Large intestine (tissue), 3 donors: ENCODE measurements around the gene IL1A. TPM values are rescaled to one million over a fixed set of nuclear protein-coding genes. Genes with fewer than 3 reads are reported as not detected.

Experiments used
- DNase-seq, 2 donors: peaks; one replicate each; pipeline versions ENCODE4 v3.0.0 to v3.0.0-alpha.2; 2013
- H3K27ac ChIP-seq: one replicate; pipeline ENCODE4 v1.5.1; 2013; ENCODE audit warnings: low read length
- H3K27me3 ChIP-seq: 2 replicates; pipeline ENCODE4 v1.6.1; 2013; ENCODE audit warnings: low read length; ENCODE audit not compliant: control insufficient read depth, insufficient read depth
- H3K36me3 ChIP-seq: 2 replicates; pipeline ENCODE4 v1.6.1; 2013; ENCODE audit warnings: low read length; ENCODE audit not compliant: control insufficient read depth, insufficient read depth
- H3K4me1 ChIP-seq: one replicate; pipeline ENCODE4 v1.6.1; 2013; ENCODE audit warnings: low read length; ENCODE audit not compliant: control insufficient read depth, insufficient read depth
- H3K4me3 ChIP-seq: one replicate; pipeline ENCODE4 v1.5.1; 2013; ENCODE audit warnings: low read length
- H3K9me3 ChIP-seq: one replicate; pipeline ENCODE4 v1.6.1; 2013; ENCODE audit warnings: mild to moderate bottlenecking, low read depth, low read length, moderate library complexity; ENCODE audit not compliant: control insufficient read depth
- WGBS: methylation state at CpG from one replicate; pipeline ENCODE4 v1.1.5; 2013; ENCODE audit warnings: low lambda C conversion rate; ENCODE audit not compliant: insufficient coverage; 5-methylcytosine and 5-hydroxymethylcytosine counted together
- polyA plus RNA-seq: library from polyadenylated mRNA; unstranded; fragments of 120-200 nt; gene quantifications from one replicate; pipeline ENCODE4 v1.2.1, GENCODE V29; 2013

The IL1A gene
- polyA plus RNA-seq, 1 donor: 0.09 TPM

DNA sequence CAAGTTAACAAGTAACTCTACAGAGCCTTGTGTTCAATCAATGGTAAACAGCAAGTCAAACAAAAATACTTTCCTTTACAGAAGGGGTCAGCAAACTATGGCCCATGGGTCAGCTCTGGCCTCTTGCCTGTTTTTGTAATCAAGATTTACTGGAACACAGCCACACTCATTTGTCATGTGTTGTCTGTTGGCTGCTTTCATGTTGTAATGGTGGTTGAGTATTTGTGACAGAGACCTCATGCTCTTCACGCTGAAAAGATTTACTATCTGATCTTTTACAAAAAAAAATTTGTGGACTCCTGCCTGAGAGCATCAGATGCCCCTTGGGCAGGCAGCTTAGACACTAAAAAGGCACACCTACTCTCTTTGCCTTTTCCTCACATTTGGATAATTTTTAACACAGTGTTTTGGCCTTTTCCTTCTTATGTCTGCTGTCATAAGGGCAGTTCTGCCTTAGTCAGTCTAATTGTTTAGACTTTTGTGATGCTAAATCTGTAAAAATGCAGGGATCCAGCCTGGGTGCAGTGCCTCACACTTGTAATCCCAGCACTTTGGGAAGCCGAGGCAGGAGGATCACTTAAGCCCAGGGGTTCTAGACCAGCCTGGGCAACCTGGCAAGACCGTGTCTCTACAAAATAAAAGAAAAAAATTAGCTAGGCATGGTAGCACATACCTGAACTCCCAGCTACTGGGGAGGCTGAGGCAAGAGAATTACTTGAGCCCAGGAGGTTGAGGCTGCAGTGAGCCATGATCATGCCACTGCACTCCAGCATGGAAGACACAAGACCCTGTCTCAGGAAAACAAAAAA lies 34.0 kb upstream of the IL1A start:
- no peaks in the 10 kb centered on the region for H3K9me3 ChIP-seq
- no peak for DNase-seq
- H3K4me3 ChIP-seq: no peak overlapping the region
- WGBS: no CpG with 5 or more reads among the region's 3 CpGs
- H3K27ac ChIP-seq: no peak overlapping the region
- H3K4me1 ChIP-seq: peaks cover 5% of the 10 kb centered on the region
- H3K36me3 ChIP-seq: no peaks in the 10 kb centered on the region
- no peaks in the 10 kb centered on the region for H3K27me3 ChIP-seq

- no peak for DNase-seq
- H3K27me3 ChIP-seq: no peaks in the 10 kb centered on the region
- H3K9me3 ChIP-seq: no peaks in the 10 kb centered on the region
- no peak overlapping the region for H3K4me3 ChIP-seq
- no peak overlapping the region for H3K27ac ChIP-seq
- peaks cover 5% of the 10 kb centered on the region for H3K4me1 ChIP-seq
- 80% methylated on average over 2 of the region's 4 CpGs for WGBS
- no peaks in the 10 kb centered on the region for H3K36me3 ChIP-seq
Observed at GRCh38 chr2:112817082-112817689, 32.9 kb upstream of the IL1A start.

DNA sequence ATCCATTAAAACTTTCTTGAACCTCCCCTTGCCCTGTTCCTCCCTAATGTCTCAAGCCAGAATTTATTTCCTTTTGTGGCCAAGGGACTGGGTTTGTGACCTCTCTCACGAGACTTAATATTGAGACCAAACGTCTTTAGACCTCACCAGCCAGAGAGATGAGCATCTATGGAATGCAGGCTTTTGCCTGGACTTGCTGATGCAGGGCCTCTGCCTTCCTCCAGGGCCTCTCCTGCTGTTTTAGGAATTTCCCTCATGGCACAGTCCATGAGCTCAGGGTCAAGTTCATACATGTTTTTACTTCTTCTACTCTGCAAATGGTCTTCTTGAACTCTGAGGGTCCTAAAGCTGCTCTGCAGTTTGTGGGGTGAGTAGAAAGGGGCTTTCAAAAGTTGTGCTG lies 30.0 kb upstream of the IL1A start:
- DNase-seq: no peak
- H3K36me3 ChIP-seq: no peaks in the 10 kb centered on the region
- no peak overlapping the region for H3K4me3 ChIP-seq
- H3K27me3 ChIP-seq: no peaks in the 10 kb centered on the region
- no peaks in the 10 kb centered on the region for H3K9me3 ChIP-seq
- H3K27ac ChIP-seq: no peak overlapping the region
- H3K4me1 ChIP-seq: peaks cover 2% of the 10 kb centered on the region
- WGBS: no CpG with 5 or more reads among the region's 2 CpGs

DNA sequence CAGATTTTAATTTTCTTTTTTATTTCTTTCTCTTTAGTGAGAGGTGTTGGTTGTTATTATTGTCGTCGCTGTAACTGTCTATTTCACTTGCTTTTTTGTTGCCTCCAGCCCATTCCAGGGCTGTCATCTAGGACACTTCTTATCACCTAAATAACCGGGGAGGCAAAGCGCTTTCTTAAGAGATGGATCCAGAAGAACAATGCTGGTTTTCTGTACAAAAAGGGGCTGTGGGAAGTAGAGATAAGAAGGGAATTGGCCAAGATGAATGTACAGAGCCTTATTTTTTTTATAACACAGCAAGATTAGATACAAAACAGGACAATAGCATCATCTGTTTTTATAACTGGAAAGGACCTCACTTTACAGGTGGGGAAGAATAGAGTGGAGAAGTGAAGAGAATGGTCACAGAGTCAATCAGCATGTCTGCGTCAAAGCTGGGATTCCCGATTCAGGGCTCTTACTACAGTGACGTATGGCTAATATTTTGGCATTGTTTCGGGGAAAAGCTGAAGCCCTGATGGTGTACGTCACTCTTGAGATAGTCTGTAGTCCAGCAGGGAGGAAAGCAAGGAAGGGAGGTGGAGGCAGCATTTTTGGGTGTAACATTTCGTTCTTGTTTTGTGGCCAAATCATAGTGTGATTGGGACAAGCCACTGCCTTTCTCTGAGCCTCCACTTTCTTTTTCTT lies 29.1 kb upstream of the IL1A start:
- no peak overlapping the region for H3K4me3 ChIP-seq
- no peak overlapping the region for H3K27ac ChIP-seq
- no CpG with 5 or more reads among the region's 10 CpGs for WGBS
- no peaks in the 10 kb centered on the region for H3K9me3 ChIP-seq
- H3K27me3 ChIP-seq: no peaks in the 10 kb centered on the region
- peaks cover 2% of the 10 kb centered on the region for H3K4me1 ChIP-seq
- no peak for DNase-seq
- H3K36me3 ChIP-seq: no peaks in the 10 kb centered on the region

DNA sequence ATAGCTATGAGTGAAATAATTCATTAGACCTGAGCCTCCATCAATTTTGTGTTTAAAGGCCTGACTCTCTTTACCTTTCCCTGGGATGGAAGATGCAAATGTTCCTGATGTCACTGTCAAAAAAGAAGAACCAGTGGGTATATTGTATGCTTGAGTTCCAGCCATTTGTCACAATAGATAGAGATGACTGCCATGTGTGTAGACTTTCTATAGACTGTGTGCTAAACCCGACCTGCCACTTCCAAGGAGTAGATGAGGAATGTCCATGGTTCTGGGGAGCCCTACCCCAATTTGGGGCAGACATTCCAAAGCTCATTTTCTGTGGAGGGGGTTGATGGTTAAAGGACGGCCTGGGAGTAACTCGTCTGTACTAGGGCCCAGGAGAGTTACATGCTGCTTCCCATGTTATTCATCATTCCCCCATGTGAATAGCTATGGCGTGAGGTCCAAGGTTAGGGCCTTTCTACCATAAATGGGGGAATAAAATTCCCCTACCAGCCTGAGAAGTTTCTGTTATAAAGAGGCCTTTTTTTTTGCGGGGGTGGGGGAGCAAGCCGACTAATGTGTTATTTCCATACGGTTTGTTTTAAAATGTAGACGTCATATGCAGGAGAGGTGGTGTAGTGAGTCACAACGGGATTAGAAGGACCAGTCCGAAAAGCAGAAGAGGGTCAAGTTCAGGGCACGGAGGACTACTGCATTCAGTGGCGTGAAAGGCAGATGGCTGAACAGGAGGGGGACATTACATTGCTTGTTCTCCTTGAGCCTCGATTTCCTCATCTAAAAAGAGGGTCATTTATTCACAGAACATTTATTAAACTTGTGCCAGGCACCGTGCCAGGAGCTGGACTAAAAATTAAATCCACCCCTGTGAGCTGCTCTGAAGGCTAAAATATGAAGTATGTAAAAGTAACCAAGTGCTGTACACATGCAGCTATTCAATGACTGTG lies 28.3 kb upstream of the IL1A start:
- peaks cover 2% of the 10 kb centered on the region for H3K4me1 ChIP-seq
- no peaks in the 10 kb centered on the region for H3K27me3 ChIP-seq
- H3K9me3 ChIP-seq: no peaks in the 10 kb centered on the region
- no peak for DNase-seq
- H3K4me3 ChIP-seq: no peak overlapping the region
- no peak overlapping the region for H3K27ac ChIP-seq
- 72% methylated on average over 2 of the region's 14 CpGs for WGBS
- no peaks in the 10 kb centered on the region for H3K36me3 ChIP-seq

DNA sequence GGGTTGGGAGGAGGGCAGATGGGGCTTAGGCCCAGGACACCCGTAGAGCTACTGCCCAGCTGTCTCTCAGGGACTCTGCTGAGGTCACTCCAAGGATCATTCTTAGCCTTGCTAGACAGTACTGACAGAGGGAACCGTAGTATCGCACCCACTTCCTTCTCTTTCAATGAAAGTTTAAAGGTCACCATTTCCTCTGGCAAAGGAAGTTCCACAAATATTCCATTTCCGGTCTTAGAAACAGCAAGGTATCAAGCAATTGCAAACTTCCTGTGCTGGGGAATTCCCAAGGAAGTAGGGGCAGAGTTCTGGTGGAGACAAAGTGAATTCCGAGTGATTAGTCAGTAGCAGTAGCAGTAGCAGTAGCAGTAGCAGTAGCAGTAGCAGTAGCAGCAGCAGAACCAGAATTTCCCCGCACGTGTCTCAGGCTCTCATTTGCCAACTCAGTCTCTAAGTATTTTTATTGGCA lies 27.6 kb upstream of the IL1A start:
- Histone ChIP-seq H3K4me1 (peaks cover 2% of the 10 kb centered on the region), H3K9me3 (no peaks in the 10 kb centered on the region), H3K36me3 (no peaks in the 10 kb centered on the region), H3K27ac (no peak overlapping the region), H3K4me3 (no peak overlapping the region), H3K27me3 (no peaks in the 10 kb centered on the region)
- WGBS: no CpG with 5 or more reads among the region's 7 CpGs
- DNase-seq: peak in 1 of 2 donors; percentile 57

DNA sequence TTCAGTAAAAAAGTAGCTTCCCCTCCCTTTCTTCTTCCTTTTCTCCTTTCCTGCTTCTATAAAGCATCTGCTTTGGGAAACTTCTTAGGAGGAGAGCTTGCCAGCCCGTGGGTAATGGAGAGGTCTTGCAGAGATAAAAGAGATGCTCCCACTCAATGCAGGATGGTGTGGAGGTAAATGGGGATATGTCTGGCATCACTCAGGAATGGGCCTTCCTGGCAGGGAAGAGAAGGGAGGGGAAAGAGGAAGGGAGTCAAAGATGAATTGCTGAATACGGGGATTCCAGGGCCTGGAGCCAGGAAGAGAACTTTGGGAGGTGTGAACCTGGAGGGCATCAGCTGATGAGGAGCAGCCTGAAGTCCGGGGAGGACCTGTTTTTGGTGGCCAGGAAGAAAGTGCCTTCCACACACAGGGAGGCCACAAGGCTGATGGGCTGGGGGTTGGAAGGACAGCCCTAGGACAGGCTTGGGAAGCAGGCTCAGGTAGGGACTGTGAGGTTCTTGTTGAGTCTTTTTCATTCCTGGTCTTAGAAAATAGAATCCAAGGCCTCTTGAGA lies 27.1 kb upstream of the IL1A start:
- no peak overlapping the region for H3K27ac ChIP-seq
- H3K27me3 ChIP-seq: no peaks in the 10 kb centered on the region

DNA sequence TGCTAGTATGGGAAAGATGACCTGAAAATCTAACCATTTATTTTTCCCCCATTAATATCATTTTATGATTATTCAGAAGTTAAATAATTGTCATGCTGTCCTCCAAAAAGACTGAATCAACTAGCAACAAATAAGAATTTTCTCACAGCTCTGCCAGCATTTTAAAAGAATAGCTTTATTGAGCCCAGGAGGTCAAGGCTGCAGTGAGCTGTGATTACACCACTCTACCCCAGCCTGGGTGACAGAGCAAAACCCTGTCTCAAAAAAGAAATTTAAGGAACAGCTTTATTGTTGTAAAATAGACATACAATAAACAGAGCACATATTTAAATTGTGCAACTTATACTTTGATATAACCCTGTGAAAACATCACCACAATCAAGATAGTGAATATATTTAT lies 24.8 kb upstream of the IL1A start:
- no peak for DNase-seq
- H3K4me1 ChIP-seq: peaks cover 2% of the 10 kb centered on the region
- H3K4me3 ChIP-seq: no peak overlapping the region
- H3K27me3 ChIP-seq: no peaks in the 10 kb centered on the region
- no peaks in the 10 kb centered on the region for H3K9me3 ChIP-seq
- no peaks in the 10 kb centered on the region for H3K36me3 ChIP-seq
- H3K27ac ChIP-seq: no peak overlapping the region

More for the DNA sequence above, 27.1 kb upstream of the IL1A start:
- H3K4me1 ChIP-seq: peaks cover 2% of the 10 kb centered on the region
- WGBS: no CpG with 5 or more reads among the region's 3 CpGs
- no peak for DNase-seq
- no peaks in the 10 kb centered on the region for H3K9me3 ChIP-seq
- no peak overlapping the region for H3K4me3 ChIP-seq
- no peaks in the 10 kb centered on the region for H3K36me3 ChIP-seq

GRCh38 chr2:112807233-112807807 lies 23.0 kb upstream of the IL1A start:
- Histone ChIP-seq H3K4me1 (peaks cover 2% of the 10 kb centered on the region), H3K9me3 (no peaks in the 10 kb centered on the region), H3K27ac (no peak overlapping the region), H3K4me3 (no peak overlapping the region), H3K36me3 (no peaks in the 10 kb centered on the region), H3K27me3 (no peaks in the 10 kb centered on the region)
- WGBS: 100% methylated on average over 2 of the region's 3 CpGs
- no peak for DNase-seq
